Measurements from ENCODE around the gene KLF7. TPM values are rescaled to one million over a fixed set of nuclear protein-coding genes. Genes with fewer than 3 reads are reported as not detected.
A peak's percentile ranks its signal among the peaks of the same experiment; 100 is the strongest.

The KLF7 gene
- total RNA-seq, 4 donors from 2014 or later, result 22.5 to 63.5 (median 37.1) TPM

- no peak for TF ChIP-seq POLR2A (IDR thresholded peaks at IDR 0.05)
- TF ChIP-seq, protein P1, sequence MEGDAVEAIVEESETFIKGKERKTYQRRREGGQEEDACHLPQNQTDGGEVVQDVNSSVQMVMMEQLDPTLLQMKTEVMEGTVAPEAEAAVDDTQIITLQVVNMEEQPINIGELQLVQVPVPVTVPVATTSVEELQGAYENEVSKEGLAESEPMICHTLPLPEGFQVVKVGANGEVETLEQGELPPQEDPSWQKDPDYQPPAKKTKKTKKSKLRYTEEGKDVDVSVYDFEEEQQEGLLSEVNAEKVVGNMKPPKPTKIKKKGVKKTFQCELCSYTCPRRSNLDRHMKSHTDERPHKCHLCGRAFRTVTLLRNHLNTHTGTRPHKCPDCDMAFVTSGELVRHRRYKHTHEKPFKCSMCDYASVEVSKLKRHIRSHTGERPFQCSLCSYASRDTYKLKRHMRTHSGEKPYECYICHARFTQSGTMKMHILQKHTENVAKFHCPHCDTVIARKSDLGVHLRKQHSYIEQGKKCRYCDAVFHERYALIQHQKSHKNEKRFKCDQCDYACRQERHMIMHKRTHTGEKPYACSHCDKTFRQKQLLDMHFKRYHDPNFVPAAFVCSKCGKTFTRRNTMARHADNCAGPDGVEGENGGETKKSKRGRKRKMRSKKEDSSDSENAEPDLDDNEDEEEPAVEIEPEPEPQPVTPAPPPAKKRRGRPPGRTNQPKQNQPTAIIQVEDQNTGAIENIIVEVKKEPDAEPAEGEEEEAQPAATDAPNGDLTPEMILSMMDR (IDR thresholded peaks at IDR 0.05), result no peak
- H3K4me1 ChIP-seq, result peaks cover 0 to 28% (median 0%) of the 10 kb centered on the region in 4 donors
- peak overlapping the region in 1 of 4 donors; percentile 28 for H3K27ac ChIP-seq
- no peaks in the 10 kb centered on the region for H3K9me3 ChIP-seq
- H3K36me3 ChIP-seq, result no peaks in the 10 kb centered on the region
- no peaks in the 10 kb centered on the region for H3K27me3 ChIP-seq
- H3K4me3 ChIP-seq, result no peak overlapping the region
- DNase-seq, result no peak
Measured at GRCh38 chr2:207153266-207153975, 12.3 kb downstream of the KLF7 start.

DNA sequence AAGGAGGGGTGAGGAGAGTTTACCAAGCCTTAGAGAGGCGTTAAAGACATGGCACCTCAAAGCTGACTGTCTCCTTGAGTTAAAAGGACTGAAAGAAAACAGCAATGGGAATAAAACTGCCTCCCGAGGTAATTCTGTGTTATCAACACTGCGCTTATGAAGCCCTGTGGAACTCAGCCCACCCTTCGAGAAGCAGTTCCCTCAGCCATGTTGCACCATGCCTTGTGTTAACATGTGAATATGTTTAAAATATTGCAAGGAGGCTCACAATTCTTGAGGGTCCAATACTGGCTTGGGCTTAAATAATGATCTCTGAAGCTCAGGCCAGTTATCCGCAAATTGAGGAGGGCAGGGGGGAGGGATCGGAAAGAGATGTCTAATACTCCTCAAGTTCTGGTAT lies 14.7 kb downstream of the KLF7 start:
- TF ChIP-seq POLR2A (IDR thresholded peaks at IDR 0.05), result no peak
- TF ChIP-seq, protein P1 (IDR thresholded peaks at IDR 0.05), result no peak
- Histone ChIP-seq H3K4me1 (peaks cover 0 to 25% (median 0%) of the 10 kb centered on the region in 4 donors), H3K27ac (no peak overlapping the region), H3K36me3 (no peaks in the 10 kb centered on the region), H3K4me3 (no peak overlapping the region), H3K27me3 (no peaks in the 10 kb centered on the region), H3K9me3 (no peaks in the 10 kb centered on the region)
- DNase-seq, result no peak

DNA sequence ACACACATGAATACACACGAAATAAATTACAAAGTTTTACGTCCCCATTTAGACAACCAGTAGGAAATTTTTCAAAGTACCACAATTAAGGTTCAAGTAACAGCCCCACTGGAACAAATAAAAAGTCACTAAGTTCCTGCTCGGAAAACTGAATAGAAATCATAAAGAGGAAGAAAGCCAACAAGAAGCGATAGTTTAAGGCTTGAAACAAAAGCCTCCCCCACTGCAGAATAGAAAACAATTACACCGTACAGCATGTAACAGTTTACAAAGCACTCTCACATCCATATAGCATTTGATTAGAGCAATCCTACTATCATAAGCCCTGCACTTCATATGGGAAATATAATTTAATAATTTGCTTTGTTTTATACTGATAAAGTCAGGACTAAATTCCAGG lies 15.5 kb downstream of the KLF7 start:
- no peak for DNase-seq
- TF ChIP-seq, protein P1 (IDR thresholded peaks at IDR 0.05), result no peak
- no peak for TF ChIP-seq POLR2A (IDR thresholded peaks at IDR 0.05)
- Histone ChIP-seq H3K36me3 (no peaks in the 10 kb centered on the region), H3K27me3 (no peaks in the 10 kb centered on the region), H3K27ac (no peak overlapping the region), H3K9me3 (no peaks in the 10 kb centered on the region), H3K4me3 (no peak overlapping the region), H3K4me1 (peaks cover 0 to 19% (median 0%) of the 10 kb centered on the region in 4 donors)

GRCh38 chr2:207149249-207150213 lies 16.2 kb downstream of the KLF7 start:
- TF ChIP-seq, protein P1 (IDR thresholded peaks at IDR 0.05), result no peak
- TF ChIP-seq POLR2A (IDR thresholded peaks at IDR 0.05), result no peak
- DNase-seq, result no peak
- Histone ChIP-seq H3K4me3 (no peak overlapping the region), H3K27ac (no peak overlapping the region), H3K27me3 (no peaks in the 10 kb centered on the region), H3K9me3 (no peaks in the 10 kb centered on the region), H3K36me3 (no peaks in the 10 kb centered on the region), H3K4me1 (peaks cover 0 to 23% (median 2%) of the 10 kb centered on the region in 4 donors)

DNA sequence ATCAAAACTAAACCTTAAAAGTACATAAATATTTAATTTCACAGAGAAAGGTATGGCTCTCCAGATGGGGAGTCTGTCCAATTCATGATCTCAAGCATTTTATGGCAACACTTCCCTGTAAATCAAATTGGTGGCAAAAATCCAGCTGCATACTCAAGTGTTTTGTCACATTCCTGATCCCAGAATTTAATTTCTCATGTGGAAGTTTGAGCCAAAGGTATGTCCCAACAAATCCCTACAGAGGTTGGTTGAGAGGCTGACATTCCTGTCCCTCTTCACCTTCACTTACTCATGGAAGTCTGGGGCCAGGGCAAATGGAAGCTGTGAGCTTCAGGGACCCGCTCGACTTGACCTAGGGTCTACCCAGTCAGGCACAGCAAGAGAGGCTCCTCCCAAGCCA lies 17.7 kb downstream of the KLF7 start:
- Histone ChIP-seq H3K36me3 (no peaks in the 10 kb centered on the region), H3K4me3 (no peak overlapping the region), H3K27me3 (no peaks in the 10 kb centered on the region), H3K27ac (no peak overlapping the region), H3K4me1 (peaks cover 0 to 15% (median 6%) of the 10 kb centered on the region in 4 donors), H3K9me3 (no peaks in the 10 kb centered on the region)
- DNase-seq, result no peak
- no peak for TF ChIP-seq POLR2A (IDR thresholded peaks at IDR 0.05)
- TF ChIP-seq, protein P1 (IDR thresholded peaks at IDR 0.05), result no peak
